Measurements from ENCODE around the gene PDE7B.

Gene PDE7B

DNA sequence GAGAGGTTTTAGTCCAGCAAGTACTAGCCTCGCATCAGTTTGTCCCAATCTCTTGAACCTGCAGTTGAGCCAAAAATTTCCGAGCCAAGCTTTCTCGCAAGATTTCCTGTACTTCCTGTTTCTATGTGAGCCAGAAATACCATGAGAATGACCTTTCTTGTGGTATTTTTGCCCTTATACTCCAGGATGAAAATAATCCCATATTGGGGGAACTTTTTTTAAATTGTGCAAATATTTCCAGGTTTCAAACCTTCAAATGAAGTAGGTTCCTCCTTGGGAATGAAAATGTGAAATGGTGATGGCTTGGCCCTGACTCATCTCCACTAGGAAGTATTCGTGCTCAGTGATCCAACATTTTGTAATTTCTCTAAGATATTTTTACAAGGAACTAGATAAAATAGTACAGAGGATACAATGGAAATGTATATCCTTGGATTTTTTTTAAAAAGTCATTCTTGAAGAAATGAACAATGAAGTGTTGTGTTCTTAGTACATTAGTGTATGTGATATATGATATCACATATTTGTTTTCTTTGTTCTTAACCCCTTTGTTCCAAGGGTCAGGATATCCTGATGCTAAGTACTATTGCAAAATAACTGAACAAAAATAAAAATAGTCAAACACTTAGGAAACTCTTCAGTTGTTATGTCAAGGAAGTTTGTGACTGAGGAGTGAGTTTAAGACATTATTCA lies 184.0 kb downstream of the PDE7B start:
- DNase-seq: no peak

GRCh38 chr6:136036071-136036380 lies 184.5 kb downstream of the PDE7B start:
- no peak for DNase-seq

DNA sequence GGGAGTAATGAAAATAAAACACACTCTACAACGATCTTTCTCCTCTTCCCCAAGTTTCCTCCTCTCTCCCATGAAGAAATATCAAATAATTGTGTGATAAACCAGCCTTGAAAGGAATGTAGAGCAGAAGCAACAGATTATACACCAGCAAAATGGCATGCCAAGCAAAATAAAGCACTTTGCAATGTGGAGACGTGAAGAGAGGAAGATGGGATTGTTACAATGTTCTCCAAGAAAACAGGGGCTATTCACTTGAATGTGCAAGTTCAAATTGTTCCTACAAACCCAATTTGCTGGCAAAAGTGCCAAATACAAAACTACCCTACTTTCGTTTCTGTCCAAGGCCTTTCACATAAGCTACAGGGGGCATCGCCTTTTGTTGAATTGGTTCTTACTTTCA lies 185.1 kb downstream of the PDE7B start:
- no peak for DNase-seq

GRCh38 chr6:136037242-136037875 lies 185.9 kb downstream of the PDE7B start:
- no peak for DNase-seq

- no peak for DNase-seq
Observed at GRCh38 chr6:136037876-136038460, 186.5 kb downstream of the PDE7B start.

GRCh38 chr6:136038531-136038930 lies 187.0 kb downstream of the PDE7B start:
- no peak for DNase-seq

DNA sequence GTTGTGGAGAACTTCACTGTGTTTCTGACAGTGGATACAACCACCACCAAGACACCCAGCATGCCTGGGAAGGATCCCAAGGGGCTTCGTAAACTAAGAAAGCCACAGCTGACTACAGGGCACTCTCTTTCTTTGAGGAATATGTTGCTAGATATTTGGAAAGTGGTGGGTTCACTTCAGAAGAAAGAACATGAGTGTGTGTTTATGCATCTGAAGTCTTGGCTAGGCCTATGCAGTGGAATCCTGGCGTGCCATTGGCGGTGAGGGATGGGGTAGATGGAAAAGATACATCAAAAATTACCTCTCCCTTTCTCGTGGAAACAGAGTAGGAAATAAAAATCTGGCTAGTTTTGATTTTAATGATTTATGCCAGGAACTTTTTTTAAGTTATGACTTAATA lies 187.7 kb downstream of the PDE7B start:
- DNase-seq: no peak

DNA sequence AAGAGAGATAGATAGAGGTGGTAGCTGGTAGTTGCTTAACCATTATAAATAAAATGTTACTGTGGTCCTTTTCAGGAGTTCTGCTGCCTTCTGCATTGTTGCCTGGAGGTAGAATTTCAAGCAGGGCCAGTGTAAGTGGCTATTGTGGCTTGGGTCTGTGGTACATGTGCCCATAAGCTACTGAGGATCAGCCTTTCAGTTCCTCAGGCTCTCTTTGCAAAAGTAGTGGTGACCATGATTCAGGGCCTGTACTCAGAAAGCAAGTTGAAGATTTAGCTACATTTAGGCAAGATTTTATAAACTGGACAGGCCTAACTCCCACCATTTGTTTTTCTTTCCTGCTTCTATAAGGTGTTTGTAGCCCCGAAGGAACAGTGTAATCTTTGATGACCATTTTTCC lies 199.0 kb downstream of the PDE7B start:
- DNase-seq: no peak

GRCh38 chr6:136051140-136051775 lies 199.8 kb downstream of the PDE7B start:
- no peak for DNase-seq

- no peak for DNase-seq
Observed at GRCh38 chr6:136052031-136052430, 200.5 kb downstream of the PDE7B start.

- DNase-seq: no peak
Observed at GRCh38 chr6:136058852-136059251, 207.4 kb downstream of the PDE7B start.

DNA sequence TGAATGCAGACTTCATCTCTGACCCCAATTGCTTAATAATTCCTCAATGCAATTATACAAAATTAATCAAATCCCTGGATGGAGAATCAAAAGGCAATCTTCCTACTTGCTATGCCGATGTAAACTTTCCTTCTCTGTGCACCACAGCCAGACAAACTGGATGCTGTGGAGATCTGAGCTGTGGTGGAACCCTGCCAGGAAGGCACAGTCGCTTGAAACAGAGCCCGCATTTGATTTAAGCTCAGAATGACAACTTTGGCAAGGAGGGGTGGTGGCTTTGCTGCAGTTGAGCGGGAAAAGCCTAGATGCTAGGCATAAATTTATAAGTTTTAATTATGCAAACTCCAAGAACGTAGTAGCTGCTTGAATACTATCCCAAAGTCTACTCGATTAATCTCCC lies 207.8 kb downstream of the PDE7B start:
- no peak for DNase-seq

- no peak for DNase-seq
Observed at GRCh38 chr6:136060052-136060451, 208.6 kb downstream of the PDE7B start.

DNA sequence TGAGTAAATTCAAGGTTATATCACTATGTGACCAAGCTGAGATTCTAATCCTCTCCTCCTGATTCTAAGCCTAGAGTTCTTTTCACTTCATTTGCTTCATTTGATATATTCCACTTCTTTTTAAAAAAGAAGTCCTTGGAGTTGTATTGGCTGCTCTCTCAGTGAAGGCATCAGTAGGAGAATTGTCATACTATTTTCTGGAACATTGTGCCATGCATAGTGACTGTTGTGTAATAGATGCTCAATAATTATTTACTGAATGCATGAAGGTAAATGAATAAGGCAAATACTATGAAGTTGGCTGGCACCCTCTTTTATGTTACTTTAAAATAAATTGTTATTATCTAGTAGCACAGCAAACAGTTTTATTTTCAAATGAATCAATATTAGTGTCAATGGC lies 209.3 kb downstream of the PDE7B start:
- DNase-seq: no peak

GRCh38 chr6:136061701-136062100 lies 210.2 kb downstream of the PDE7B start:
- DNase-seq: no peak

- DNase-seq: no peak
Observed at GRCh38 chr6:136063096-136063495, 211.6 kb downstream of the PDE7B start.

GRCh38 chr6:136066005-136066404 lies 214.5 kb downstream of the PDE7B start:
- no peak for DNase-seq

DNA sequence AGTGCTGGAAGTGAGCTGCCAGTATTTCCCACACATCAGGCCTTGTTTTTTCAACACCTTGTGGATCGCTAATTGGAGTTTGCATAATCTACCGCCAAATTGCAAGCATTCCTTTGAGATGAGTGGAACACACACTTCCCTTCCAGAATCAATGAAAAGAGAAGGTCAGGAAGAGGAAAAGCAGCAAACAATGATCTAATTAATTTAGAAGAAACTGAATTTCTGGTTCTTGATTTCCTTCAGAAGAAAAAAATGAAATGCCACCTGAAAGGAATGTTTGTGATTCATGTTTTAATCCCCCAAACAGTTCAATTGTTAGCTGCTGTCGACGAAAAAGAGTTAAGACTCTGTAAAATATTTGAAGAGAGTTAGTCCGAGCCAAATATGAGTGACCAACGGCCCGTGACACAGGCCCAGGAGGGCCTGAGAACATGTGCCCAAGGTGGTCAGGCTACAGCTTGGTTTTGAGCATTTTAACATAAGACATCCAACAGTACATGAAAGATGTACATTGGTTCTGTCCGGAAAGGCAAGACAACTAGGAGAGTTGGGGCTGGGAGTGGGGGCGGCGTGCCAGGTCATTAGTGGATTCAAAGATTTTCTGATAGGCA lies 216.3 kb downstream of the PDE7B start:
- DNase-seq: no peak

GRCh38 chr6:136069119-136069518 lies 217.6 kb downstream of the PDE7B start:
- no peak for DNase-seq

DNA sequence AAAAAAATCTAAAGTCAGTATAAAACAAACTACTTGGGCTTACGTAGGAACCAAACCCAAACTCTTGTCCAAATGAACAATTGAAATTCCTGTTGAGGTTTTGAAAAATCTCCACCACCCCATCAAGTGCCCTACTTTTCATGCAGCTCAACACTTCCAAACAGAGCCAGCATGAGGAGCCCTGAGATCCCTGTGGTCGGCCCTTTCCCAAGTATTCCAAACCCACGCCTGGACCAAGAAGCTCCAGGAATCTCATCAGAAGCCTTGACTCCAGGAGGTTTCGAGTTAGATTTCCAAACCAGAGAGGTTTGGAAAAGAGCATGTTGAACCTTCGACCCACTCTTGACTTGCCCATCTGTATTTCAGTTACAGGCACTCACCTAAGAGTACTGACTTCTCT lies 219.3 kb downstream of the PDE7B start:
- no peak for DNase-seq

- no peak for DNase-seq
Observed at GRCh38 chr6:136072691-136073090, 221.2 kb downstream of the PDE7B start.

DNA sequence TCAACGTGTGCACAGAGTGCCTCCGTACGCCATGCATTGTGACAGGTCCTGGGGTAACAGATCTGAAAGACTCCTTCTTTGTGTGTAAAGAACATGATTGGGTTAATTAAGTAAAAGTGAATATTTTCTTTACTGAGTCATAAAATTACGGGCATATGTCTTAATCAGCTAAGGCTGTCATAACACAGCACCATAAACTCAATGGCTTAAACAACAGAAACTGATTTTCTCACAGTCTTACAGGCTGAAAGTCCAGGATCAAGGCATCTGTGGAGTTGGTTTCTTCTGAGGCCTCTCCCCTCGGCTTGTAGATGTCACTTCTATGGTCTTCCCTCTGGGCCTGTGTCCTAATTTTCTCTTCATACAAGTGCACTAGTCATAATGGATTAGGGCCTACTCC lies 221.7 kb downstream of the PDE7B start:
- DNase-seq: no peak

DNA sequence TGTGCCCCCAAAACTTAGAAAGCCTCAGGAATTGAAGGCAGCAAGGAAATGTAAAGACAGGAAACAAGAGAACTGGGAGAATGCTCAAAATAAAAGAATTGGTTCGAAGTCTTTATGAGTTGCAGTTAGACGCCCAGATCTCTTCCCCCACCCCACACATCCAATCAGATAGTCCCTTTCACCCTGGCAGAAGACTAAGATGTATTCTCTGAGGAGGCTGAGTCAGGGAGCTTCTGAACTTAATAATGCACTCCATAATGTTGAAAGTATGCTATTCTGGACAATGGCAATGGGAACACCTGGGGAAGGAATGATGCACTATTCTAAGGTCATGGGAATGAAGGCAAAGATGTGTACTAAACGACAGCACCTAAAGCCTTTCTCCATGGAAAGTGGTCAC lies 225.0 kb downstream of the PDE7B start:
- no peak for DNase-seq
